Measurements from ENCODE around the gene ZDHHC14. TPM values are rescaled to one million over a fixed set of nuclear protein-coding genes. Genes with fewer than 3 reads are reported as not detected.

Gene ZDHHC14
- total RNA-seq, 1 donor from 2014 or later, result 46.1 TPM

DNA sequence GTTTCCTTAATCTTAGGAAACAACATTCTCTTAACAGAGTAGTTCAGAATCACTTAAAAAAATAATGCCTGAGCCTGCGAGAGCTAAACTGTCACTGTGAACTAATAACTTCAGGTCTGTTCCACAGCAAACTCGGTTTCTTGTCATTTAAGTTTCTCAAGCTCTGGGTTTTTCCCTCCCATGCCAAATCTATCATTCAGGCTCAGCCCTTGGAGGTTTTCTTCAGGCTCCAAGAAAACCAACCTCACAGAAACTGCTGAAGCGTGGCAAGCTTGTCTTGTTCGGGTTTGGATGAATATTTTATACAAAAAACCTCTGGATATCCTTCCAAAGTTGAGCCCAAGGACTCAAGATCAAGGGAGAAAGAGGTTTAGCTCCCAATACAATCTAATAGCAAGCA lies 342.4 kb downstream of the ZDHHC14 start:
- no peak for DNase-seq (ENCODE audit: extremely low read depth, low read depth, low spot score)

DNA sequence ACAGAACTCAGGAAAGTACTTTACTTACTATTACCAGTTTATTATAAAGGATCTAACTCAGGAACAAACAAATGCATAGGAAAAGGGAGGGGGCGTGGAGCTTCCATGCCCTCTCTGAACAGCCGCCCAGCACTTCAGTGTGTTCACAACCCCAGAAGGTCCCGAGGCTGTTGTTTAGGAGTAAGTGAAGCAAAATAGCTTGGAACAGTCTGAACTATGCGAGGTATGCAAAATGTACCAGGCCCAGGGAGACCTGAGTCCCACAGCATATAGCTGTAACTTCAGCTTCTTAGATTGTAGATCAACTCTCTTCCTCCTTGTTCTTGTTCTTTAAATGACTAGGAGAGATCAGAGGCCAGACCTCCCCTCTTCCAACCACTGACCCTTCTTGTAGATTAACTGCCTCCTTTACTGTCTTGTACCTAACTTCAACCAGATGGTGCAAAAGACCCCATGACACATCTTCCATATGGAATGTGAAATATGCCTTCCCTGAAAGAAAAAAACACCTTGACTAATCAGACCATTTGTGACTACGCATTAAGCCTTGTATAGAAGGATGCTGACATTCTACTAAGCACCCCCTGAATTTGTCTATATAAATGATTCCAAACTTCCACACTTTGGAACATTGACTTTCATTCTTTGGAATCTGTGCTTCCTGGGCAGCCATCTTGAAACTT lies 343.3 kb downstream of the ZDHHC14 start:
- DNase-seq (ENCODE audit: extremely low read depth, low read depth, low spot score), result no peak

DNA sequence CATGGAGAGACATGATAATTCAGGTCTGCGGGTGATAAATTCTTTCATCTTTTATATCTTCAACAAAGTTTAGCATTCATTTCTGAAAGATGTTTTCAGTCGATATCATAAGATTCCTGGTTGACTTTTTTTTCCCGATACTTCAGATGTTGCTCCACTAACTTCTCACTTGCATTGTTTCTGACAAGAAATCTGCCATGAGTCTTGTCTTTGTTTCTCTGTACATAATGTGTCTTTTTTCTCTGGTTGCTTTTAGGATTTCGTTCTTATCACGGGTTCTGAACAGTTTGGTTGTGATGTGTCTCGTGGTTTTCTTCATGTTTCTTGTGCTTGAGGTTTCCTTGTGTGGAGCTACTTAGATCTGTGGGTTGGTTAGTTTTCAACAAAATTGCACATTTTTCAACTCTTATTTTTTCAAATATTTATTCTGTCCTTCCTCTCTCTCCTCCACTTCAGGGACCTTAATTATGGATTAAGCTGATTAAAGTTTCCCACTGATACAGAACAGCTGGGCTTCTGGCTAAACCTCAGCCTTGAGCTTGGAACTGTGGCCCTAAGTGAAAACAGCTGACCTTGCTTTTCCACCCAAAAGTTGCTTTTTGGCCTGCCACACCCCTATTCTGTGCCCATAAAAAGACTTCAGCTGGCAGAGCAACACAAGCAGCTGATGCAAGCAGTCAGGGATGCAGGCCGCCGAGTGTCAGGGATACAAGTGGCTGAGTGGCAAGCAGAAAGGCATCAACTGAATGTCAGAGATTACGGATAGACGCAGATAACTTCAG lies 344.2 kb downstream of the ZDHHC14 start:
- no peak for DNase-seq (ENCODE audit: extremely low read depth, low read depth, low spot score)

DNA sequence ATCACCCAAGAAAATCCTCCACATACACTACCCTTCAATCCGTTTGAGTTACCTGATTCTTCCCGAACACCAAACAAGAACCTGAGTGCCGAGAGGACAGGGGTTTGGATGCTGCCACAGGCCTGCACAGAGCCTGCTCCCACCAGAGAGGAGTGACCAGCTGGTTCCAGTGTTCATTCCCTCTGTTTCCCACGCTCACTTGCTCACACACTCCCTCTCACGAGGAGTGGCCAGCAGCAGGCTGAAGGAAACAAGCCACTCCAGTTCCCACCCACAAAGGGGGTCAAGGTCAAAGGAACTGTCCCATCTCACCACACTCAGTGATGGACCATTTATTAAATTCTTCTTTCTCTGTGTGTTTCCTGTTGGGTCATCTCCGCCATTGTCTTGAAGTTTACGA lies 344.8 kb downstream of the ZDHHC14 start:
- no peak for DNase-seq (ENCODE audit: extremely low read depth, low read depth, low spot score)

DNA sequence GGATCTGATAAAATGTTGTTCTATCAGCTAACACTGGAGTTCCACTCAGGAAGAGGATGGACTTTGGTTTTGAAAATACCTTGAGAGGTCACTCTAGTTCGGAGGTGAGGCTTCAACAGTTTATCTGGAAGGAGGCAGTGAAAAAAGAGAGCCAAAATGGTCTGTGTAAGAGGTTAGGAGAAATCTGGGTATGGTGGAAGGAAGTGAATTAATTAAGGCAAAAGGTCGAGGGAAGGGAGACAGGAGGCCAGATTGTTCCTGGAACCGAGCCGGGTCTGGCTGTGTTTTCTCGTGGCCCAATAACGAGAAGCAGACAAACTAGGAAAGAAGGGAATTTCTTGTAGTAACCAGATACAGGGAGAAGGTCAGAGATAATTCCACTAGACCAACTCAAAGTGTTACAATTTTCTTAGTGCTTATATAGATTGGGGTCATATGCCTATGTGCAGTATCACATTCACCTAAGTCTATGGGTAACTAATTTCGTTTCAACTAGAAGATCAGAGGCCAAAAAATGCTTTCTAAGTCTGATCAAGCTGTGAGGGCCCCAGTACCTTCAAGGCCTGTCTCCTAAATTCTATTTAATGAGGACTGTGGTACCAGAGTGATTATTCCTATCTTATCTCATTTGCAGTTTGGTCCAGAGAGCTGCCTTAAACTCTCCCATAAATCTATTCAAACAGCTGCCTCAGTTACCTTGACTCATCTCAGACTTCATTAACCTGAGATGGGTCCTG lies 346.1 kb downstream of the ZDHHC14 start:
- DNase-seq (ENCODE audit: extremely low read depth, low read depth, low spot score), result no peak

Other genes starting within 250 kb of the ZDHHC14 start
- gene TMEM242, start 57.7 kb upstream of the ZDHHC14 start, total RNA-seq, result 6.0 and 6.8 TPM in 2 replicates

Data from glomerular endothelial cell (primary cell).